Neural cell (in vitro differentiated cells): ENCODE data around the gene AGBL1. TPM values are rescaled to one million over a fixed set of nuclear protein-coding genes. Genes with fewer than 3 reads are reported as not detected.

Experiments
- H2AFZ ChIP-seq: fragments of 200-600, 300-800 bp; sonication (generic), shearing (Covaris generic); 2 replicates; pipeline ENCODE4 v1.6.0; 2014; ENCODE audit warnings: low read depth, mild to moderate bottlenecking, antibody characterized with exemption, low read length, moderate library complexity
- H3F3A ChIP-seq: fragments of 200-600 bp; shearing (Covaris generic); 2 replicates; pipeline ENCODE4 v1.6.1; 2016; ENCODE audit warnings: mild to moderate bottlenecking, moderate library complexity, mixed read lengths, antibody characterized with exemption, low read length; ENCODE audit not compliant: insufficient read depth, poor library complexity, severe bottlenecking
- H3K27ac ChIP-seq: fragments of 200-600, 300-800 bp; sonication (generic), shearing (Covaris generic); 2 replicates; pipeline ENCODE4 v1.5.1; 2014; ENCODE audit warnings: mild to moderate bottlenecking, low read length, moderate library complexity
- H3K27me3 ChIP-seq: fragments of 300-800, 200-600 bp; sonication (generic), shearing (Covaris generic); 2 replicates; pipeline ENCODE4 v1.6.0; 2014; ENCODE audit warnings: mild to moderate bottlenecking, low read depth, low read length, moderate library complexity; ENCODE audit not compliant: insufficient read depth
- H3K36me3 ChIP-seq: fragments of 300-800, 200-600 bp; sonication (generic), shearing (Covaris generic); 2 replicates; pipeline ENCODE4 v1.5.1; 2014; ENCODE audit warnings: mild to moderate bottlenecking, antibody characterized with exemption, low read length, moderate library complexity; ENCODE audit not compliant: insufficient read depth
- H3K4me2 ChIP-seq: fragments of 300-800, 200-600 bp; sonication (generic), shearing (Covaris generic); 2 replicates; pipeline ENCODE4 v1.6.0; 2014; ENCODE audit warnings: mild to moderate bottlenecking, low read length
- H3K4me3 ChIP-seq: fragments of 300-800, 200-600 bp; sonication (generic), shearing (Covaris generic); 2 replicates; pipeline ENCODE4 v1.5.1; 2014; ENCODE audit warnings: mild to moderate bottlenecking, low read length, moderate library complexity
- H3K79me2 ChIP-seq: fragments of 200-600 bp; shearing (Covaris generic); replicated peaks from 2 replicates; pipeline ENCODE4 v1.6.0; 2014; ENCODE audit warnings: mild to moderate bottlenecking, low read length, moderate library complexity; ENCODE audit not compliant: insufficient read depth
- H3K9ac ChIP-seq: fragments of 300-800, 200-600 bp; sonication (generic), shearing (Covaris generic); 2 replicates; pipeline ENCODE4 v1.6.1; 2016; ENCODE audit warnings: mild to moderate bottlenecking, low read length, mixed read lengths
- H3K9me2 ChIP-seq: fragments of 200-600 bp; shearing (Covaris generic); 2 replicates; pipeline ENCODE4 v1.6.1; 2016; ENCODE audit warnings: mild to moderate bottlenecking, low read length, mixed read lengths; ENCODE audit not compliant: insufficient read depth
- H3K9me3 ChIP-seq: fragments of 200-600, 300-800 bp; sonication (generic), shearing (Covaris generic); 2 replicates; pipeline ENCODE4 v1.6.1; 2016; ENCODE audit warnings: mild to moderate bottlenecking, mixed run types, low read length, moderate library complexity, mixed read lengths
- H4K20me1 ChIP-seq: fragments of 200-600 bp; shearing (Covaris generic); 2 replicates; pipeline ENCODE4 v1.6.1; 2016; ENCODE audit warnings: mild to moderate bottlenecking, mixed run types; ENCODE audit not compliant: insufficient read depth
- CTCF ChIP-seq: fragments of 450-650 bp; IDR thresholded peaks from 2 replicates; pipeline ENCODE4 v1.5.1; 2014; ENCODE audit warnings: antibody characterized with exemption, mild to moderate bottlenecking, moderate library complexity; ENCODE audit not compliant: poor library complexity, severe bottlenecking
- EP300 ChIP-seq: fragments of 450-650 bp; conservative IDR thresholded peaks from 2 replicates; pipeline ENCODE4 v1.6.1; 2014; ENCODE audit warnings: antibody characterized with exemption, mild to moderate bottlenecking, moderate library complexity; ENCODE audit not compliant: poor library complexity, severe bottlenecking
- EZH2 ChIP-seq: fragments of 200-600, 300-800 bp; shearing (Covaris generic), sonication (generic); IDR thresholded peaks from 2 replicates; pipeline ENCODE4 v1.6.1; 2014; ENCODE audit warnings: antibody characterized with exemption, low read length, borderline replicate concordance, mild to moderate bottlenecking; ENCODE audit not compliant: insufficient read depth, poor library complexity, severe bottlenecking
- MXI1 ChIP-seq: fragments of 450-650 bp; conservative IDR thresholded peaks from 2 replicates; pipeline ENCODE4 v1.6.1; 2014; ENCODE audit warnings: antibody characterized with exemption, mild to moderate bottlenecking; ENCODE audit not compliant: poor library complexity, severe bottlenecking
- POLR2AphosphoS5 ChIP-seq: IDR thresholded peaks from 2 replicates; pipeline ENCODE4 v1.6.1; 2012
- RAD21 ChIP-seq: fragments of 450-650 bp; conservative IDR thresholded peaks from 2 replicates; pipeline ENCODE4 v1.6.1; 2014; ENCODE audit warnings: antibody characterized with exemption, mild to moderate bottlenecking, moderate library complexity
- REST ChIP-seq: IDR thresholded peaks from 2 replicates; pipeline ENCODE4 v1.6.1; 2012; ENCODE audit warnings: borderline replicate concordance
- SMC3 ChIP-seq: fragments of 450-650 bp; conservative IDR thresholded peaks from 2 replicates; pipeline ENCODE4 v1.6.1; 2014; ENCODE audit warnings: antibody characterized with exemption, mild to moderate bottlenecking, moderate library complexity; ENCODE audit not compliant: poor library complexity
- TAF1 ChIP-seq: IDR thresholded peaks from 2 replicates; pipeline ENCODE4 v1.6.1; 2012; ENCODE audit warnings: low read depth
- polyA plus RNA-seq: library from polyadenylated mRNA; depleted of rRNA; stranded (reverse); fragments of >200 nt; gene quantifications from 2 replicates; pipeline ENCODE4 v1.2.3, GENCODE V29; 2014

Gene AGBL1
- polyA plus RNA-seq, 1 donor from 2014 or later = 0.12 TPM

- TF ChIP-seq RAD21 = no peak
- TF ChIP-seq CTCF = no peak
- TF ChIP-seq REST = no peak
- no peak for TF ChIP-seq POLR2AphosphoS5
- TF ChIP-seq EZH2 = no peak
- no peak for TF ChIP-seq EP300
- TF ChIP-seq SMC3 = no peak
- TF ChIP-seq MXI1 = no peak
- H4K20me1 ChIP-seq = no peaks in the 10 kb centered on the region
- H3K36me3 ChIP-seq = no peaks in the 10 kb centered on the region
- H3K27ac ChIP-seq = no peak overlapping the region
- no peaks in the 10 kb centered on the region for H3F3A ChIP-seq
- no peaks in the 10 kb centered on the region for H3K9me2 ChIP-seq
- H3K9me3 ChIP-seq = no peaks in the 10 kb centered on the region
- no peak overlapping the region for H2AFZ ChIP-seq
- H3K4me3 ChIP-seq = no peak overlapping the region
- H3K9ac ChIP-seq = no peak overlapping the region
- no peak overlapping the region for H3K4me2 ChIP-seq
- no peaks in the 10 kb centered on the region for H3K79me2 ChIP-seq
- no peaks in the 10 kb centered on the region for H3K27me3 ChIP-seq
These were observed 508.7 kb downstream of the AGBL1 start for GRCh38 chr15:86588413-86588812.

GRCh38 chr15:86590461-86590860 is 510.8 kb downstream of the AGBL1 start:
- no peaks in the 10 kb centered on the region for H3K79me2 ChIP-seq
- no peaks in the 10 kb centered on the region for H3K36me3 ChIP-seq
- H4K20me1 ChIP-seq = no peaks in the 10 kb centered on the region
- no peak overlapping the region for H3K27ac ChIP-seq
- H3K27me3 ChIP-seq = no peaks in the 10 kb centered on the region
- TF ChIP-seq RAD21 (no peak), EP300 (peak; percentile 15), SMC3 (no peak)
- no peaks in the 10 kb centered on the region for H3K9me2 ChIP-seq
- no peak overlapping the region for H3K4me2 ChIP-seq
- no peaks in the 10 kb centered on the region for H3F3A ChIP-seq
- no peak overlapping the region for H2AFZ ChIP-seq
- no peaks in the 10 kb centered on the region for H3K9me3 ChIP-seq
- no peak overlapping the region for H3K9ac ChIP-seq
- H3K4me3 ChIP-seq = no peak overlapping the region

GRCh38 chr15:86591158-86591557 is 511.5 kb downstream of the AGBL1 start:
- H3K27ac ChIP-seq = no peak overlapping the region
- no peaks in the 10 kb centered on the region for H3K79me2 ChIP-seq
- H4K20me1 ChIP-seq = no peaks in the 10 kb centered on the region
- H2AFZ ChIP-seq = no peak overlapping the region
- H3K9me3 ChIP-seq = no peaks in the 10 kb centered on the region
- no peak overlapping the region for H3K4me3 ChIP-seq
- H3K27me3 ChIP-seq = no peaks in the 10 kb centered on the region
- H3F3A ChIP-seq = no peaks in the 10 kb centered on the region
- TF ChIP-seq SMC3 (no peak), REST (no peak), CTCF (no peak), MXI1 (no peak), EP300 (no peak), EZH2 (no peak), POLR2AphosphoS5 (no peak), TAF1 (no peak)
- no peaks in the 10 kb centered on the region for H3K9me2 ChIP-seq
- no peak overlapping the region for H3K9ac ChIP-seq
- H3K36me3 ChIP-seq = no peaks in the 10 kb centered on the region
- no peak overlapping the region for H3K4me2 ChIP-seq
